LHCN-M2 (cell line): ENCODE measurements around the gene TP63. TPM values are rescaled to one million over a fixed set of nuclear protein-coding genes. Genes with fewer than 3 reads are reported as not detected.

ENCODE experiments used
- DNase-seq: peaks from one replicate; pipeline ENCODE4 v3.0.0-alpha.2; 2012; ENCODE audit warnings: low read depth
- total RNA-seq: library from RNA; depleted of rRNA; stranded (reverse); fragments of >200 nt; gene quantifications from 2 replicates; pipeline ENCODE4 v1.2.3, GENCODE V29; 2014

TP63 gene
- total RNA-seq, 1 experiment from 2014 or later: 0.34 TPM

DNA sequence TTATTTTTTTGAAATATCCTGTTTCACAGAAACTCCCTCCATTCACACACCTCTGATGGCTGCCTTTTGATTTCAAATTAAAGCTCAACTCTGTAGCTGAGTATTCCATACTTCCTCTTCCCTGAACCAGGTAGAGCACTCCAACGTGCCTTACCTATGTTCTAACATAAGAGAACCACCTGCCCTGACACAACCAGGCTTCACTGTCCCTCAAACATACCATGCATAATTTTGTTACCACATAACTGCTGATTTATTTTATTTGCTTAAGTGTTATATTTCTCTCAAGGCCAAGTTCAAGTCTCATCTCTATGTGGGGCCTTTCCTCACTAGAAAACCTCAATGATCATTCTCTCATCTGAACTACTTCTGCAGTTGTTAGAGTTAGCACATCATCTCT, 279.8 kb downstream of the TP63 start:
- no peak for DNase-seq

DNA sequence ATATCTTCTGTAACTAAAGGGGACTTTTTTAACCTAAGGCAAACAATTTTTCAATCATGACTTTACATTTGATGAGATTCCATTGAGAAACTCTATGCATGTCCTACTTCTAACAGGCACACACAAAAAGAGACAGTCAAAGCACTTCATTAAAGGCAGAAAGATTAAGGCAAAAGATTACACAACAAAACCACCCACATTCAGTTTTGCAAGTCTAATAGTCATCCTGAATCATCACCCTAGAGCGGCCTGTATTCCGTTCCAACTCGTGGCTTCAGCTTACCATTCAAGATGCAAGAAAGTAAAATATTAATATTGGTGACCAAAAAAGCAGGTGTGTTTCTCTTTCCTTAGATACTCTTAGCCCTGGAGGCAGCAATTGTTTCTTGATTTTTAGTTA, 283.6 kb downstream of the TP63 start:
- peak; percentile 92 for DNase-seq

DNA sequence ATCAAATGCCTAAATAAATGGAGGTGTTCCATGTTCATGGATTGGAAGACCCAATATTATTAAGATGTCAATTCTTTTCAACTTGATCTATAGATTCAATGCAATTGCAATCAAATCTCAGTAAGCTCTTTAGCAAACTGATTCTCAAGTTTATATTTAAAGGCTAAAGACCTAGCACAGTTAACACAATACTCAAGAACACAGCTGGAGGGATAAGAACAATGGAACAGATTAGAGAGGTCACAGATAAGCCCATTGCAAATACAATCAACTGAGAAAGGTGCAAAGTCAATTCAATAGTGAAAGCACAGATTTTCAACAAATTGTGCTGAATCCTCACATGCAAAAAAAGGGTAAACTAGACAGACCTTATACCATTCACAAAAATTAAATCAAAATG, 290.6 kb downstream of the TP63 start:
- no peak for DNase-seq

DNA sequence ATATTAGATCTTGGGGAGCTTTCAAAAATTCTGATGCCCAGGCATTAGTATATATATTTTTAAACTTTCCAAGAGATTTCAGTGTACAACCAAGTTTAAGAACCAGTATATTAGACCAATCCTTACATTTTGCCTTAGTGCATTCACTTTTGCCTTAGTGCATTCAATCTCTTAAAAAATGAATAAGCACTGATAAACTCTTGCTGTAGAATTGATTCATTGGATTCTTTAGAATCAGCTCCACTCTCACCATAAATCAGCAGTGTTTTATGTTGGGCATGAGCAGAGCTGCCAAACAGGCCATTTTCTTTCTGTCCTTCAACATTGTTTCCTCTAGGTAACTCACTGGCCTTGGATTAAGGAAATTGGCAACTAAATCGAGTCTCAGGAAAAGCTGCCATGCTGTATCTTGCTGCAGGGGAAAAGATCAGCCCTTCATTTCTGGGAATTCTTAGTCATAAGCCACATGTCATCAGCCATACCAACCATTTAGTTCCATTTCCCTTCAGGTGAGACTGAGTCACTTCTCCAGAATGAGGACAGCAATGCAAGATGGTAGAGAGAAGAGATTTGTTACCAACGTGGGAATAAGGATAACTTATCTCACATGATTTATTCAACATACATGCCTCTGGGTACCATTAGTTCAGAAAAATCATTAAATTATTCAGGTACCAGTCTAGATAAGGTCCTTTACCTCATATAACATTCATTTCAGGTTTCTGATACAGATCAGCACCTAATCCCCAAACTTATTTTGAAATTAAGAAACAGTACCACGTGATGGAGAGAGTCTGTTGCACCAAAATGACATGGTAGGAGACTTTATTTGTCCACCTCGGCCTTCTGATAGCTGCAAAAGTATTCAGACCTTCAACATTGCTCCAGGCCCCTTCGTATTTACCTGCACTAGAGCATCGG, 297.0 kb downstream of the TP63 start:
- no peak for DNase-seq

DNA sequence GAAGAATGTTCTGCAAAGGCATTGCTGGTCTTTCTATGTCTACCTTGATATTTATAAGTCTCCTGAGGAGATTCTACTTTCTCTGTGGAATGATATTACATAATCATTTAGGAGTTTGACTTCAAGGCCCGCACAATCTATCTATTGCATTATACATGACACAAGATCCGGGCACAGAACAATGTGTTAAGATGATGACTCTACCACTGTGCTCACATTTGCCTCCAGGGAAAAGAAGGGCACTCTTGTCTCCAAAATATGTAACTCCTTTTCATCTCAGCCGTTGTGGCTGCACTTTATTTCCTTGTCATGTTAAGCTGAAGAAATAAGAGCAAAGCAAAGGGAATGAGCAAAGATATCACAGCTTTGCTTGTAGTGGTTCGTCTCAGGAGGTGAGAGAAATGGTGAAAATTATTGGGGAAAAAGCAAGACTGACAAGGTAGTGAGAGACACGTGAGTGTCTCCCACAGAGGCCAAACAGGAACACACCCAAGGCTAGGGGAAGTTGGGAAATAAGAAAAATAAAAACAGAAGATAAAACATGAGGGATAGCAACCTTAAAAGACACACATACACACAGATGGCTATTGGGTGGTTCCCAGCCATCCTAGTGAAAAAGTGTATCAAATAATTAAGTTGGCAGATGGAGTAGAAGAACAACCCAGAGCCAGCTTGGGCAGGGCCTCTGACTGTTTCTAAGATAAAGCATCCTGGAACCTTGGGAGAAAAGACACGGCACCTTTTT, 305.2 kb downstream of the TP63 start:
- no peak for DNase-seq

DNA sequence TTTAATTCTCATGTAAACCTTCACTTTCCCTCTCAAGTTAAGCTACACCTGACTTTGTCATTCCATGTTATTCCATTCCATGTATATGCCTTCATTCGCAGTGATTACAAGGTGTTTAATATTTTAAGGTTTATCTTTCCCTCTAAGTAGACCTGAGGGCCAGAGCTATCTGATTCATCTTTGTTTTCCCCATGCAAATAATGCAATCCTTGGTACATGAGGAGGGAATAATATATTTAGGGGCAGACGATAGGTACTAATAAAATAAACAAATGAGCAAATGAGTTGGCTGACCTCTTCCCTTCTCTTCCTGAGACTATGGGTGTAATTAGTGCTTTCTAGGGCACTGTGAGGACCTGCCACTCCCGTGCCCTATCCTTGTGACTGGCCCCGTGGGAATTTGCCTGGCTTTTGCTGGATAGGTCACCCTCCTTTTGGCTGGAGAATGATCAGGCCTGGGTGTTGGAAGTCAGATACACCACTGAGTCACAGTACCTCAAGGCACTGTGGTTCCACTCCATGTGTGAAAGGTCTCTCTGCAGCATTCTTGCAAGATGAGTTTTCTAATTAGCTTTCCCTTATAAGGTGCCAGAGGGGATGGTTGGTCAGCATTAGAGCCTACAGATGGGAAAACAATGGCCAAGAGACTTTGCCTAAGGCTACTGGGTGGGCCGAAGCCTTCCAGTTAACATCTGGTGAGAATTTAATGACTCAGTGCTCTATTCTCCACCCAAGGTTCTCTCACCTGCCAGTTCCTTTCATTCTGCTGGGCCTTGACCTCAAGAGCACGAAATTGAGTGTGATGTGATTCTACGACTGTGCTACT, 306.3 kb downstream of the TP63 start:
- peak; percentile 99 for DNase-seq

DNA sequence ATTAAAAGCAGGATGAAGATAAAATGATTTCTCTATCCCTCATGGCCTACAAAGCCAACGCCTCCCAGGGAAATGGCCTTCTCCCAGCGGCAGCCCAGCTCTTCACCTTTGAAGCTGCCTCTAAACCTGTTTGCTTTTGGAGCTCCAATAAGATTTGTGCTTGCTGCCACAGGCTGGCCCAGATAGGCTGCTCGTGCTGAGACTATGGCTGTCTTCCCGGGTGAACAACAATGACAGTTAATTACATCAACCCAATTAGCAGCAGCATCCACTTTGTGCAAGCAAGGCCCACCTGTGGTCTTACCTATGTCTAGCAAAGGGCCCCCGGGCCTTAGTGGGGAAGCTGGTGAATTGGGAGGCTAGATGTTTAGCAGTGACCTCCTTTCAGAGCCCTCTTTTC, 309.9 kb downstream of the TP63 start:
- no peak for DNase-seq

DNA sequence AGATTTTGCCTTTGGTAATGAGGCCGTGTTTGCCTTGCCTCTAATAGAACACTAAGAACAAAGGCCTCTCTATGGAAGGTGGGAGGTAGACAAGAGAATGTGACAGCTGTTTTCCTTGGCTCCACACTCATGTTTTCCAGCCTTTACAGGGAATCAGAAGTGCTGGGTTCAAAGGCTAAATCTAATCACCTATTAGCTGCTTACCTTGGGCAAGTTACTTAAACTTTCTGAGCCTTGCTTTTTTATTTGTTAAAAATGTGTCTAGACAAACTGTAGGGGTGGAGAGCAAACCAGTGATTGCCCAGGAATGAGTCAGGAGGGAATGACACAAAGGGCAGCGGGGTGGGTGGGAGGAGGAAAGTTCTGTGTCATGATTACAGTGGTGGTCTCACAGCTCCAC, 310.5 kb downstream of the TP63 start:
- peak; percentile 32 for DNase-seq

DNA sequence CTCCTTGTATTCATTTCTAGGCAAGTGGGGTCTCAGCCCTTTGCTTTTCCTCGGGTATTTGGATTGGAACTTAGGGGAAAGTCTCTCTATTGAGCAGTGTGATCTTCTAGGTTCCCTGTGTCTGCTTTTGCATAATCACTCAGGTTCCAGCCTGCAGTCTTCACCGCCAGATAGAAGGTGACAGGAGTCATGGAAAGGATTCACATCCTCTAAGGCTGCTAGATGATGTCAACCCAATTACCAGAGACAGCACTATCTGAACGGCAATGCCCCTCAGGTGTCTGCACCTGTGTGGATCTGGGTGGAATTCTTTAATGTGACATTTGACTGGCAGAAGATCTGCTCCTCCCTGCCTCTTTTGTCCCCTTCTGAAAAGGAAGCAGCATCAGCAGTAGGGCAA, 311.8 kb downstream of the TP63 start:
- DNase-seq: no peak

DNA sequence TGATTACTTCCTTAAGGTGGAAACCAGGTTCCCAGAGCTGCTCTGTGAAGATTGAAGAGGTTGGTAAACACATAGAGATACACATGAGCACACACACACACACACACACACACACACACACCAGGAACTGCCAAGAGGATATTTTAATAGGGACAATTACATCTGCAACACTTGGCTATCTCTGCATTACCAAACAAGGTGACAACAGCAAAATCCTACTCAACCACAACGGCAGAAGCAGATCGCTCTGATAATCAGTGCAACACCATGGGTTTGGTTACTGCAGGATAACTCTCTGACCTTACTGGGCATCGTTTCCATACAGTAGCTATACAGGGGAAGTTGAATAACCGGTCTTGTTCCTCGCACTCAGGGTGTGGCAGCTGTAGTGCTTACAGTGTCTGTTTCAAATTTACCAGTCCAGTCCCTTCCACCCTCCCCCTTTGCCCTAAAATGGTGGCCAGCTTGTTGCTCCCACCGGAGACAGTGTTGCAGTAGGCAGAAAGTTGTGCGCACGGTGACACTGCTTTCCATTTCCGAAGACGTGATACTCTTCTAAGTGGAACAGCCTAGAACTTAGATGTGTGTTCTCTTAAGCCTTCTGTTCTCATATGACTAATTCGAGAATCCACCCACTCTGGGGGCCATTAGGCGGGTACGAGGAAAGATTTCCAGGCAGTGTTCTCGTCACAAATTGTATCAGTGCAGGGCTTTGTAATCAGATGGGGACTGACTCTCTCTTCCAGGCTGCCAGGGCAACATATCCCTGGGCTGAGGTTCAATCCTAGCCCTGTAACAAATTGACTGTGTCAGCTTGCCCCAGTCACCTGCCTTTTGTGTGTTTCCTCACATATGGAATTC, 313.3 kb downstream of the TP63 start:
- no peak for DNase-seq

DNA sequence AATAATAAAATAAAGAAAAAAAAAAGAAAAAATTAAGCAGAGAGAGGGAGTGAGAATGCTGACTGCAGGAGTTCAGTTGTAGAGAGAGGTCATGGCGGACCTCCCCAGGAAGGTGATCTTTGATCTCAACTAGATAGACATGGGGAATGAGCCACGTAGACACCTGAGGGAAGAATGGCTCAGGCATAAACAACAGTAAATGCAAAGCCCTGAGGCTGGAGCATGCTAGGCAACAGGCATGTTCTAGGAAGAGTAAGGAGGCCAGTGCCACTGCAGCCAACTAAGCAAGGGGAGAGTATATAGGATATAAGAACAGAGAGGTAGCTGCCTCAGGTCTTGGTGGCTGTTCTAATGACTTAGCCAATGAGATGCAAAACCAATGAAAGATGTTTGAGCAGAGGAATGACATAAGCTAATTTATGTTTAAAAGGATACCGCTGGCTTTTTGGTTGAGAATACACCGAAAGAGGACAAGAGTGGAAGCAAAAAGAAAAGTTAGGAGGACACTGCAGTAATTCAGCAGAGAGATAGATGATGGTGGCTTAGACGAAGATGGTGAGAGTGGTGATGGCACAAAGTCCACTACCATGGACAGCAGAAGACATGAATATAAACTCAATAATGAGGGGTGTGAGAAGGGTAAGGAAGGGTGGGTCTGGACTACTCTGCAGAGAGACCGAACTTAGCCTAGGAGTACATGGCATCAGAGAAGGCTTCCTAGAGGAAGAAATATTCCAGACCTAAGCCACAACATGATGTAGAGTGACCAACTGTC, 314.9 kb downstream of the TP63 start:
- DNase-seq: no peak
